Brain microvascular endothelial cell (primary cell): Measurements from ENCODE around the gene GBGT1.

Experiments used
- DNase-seq: peaks from one replicate; pipeline ENCODE4 v3.0.0-alpha.2; 2020
- H3K27ac ChIP-seq: fragments of 250-450 bp; sonication (Bioruptor Pico); 2 replicates; pipeline ENCODE4 v1.5.1; 2020; ENCODE audit warnings: mild to moderate bottlenecking, moderate library complexity
- H3K27me3 ChIP-seq: fragments of 250-450 bp; sonication (Bioruptor Pico); replicated peaks from 2 replicates; pipeline ENCODE4 v1.5.1; 2020; ENCODE audit warnings: mild to moderate bottlenecking
- H3K36me3 ChIP-seq: fragments of 250-450 bp; sonication (Bioruptor Pico); replicated peaks from 2 replicates; pipeline ENCODE4 v1.5.1; 2020; ENCODE audit warnings: mild to moderate bottlenecking
- H3K4me3 ChIP-seq: 2 replicates; pipeline ENCODE4 v1.5.1; 2011; ENCODE audit warnings: low read depth, mild to moderate bottlenecking, control low read depth, low read length, moderate library complexity
- CTCF ChIP-seq: IDR thresholded peaks from 2 replicates; pipeline ENCODE4 v1.5.1; 2011; ENCODE audit warnings: low read depth, mild to moderate bottlenecking, moderate library complexity, low read length, control low read depth, inconsistent platforms; ENCODE audit errors: missing control alignments
- in situ Hi-C: cut with HindIII; loops from 2 replicates; pipeline ENCODE4 v1.10.0; 2017; ENCODE audit warnings: low sequenced_read_pairs, low pct_ligation_motif_present

The GBGT1 gene

DNA sequence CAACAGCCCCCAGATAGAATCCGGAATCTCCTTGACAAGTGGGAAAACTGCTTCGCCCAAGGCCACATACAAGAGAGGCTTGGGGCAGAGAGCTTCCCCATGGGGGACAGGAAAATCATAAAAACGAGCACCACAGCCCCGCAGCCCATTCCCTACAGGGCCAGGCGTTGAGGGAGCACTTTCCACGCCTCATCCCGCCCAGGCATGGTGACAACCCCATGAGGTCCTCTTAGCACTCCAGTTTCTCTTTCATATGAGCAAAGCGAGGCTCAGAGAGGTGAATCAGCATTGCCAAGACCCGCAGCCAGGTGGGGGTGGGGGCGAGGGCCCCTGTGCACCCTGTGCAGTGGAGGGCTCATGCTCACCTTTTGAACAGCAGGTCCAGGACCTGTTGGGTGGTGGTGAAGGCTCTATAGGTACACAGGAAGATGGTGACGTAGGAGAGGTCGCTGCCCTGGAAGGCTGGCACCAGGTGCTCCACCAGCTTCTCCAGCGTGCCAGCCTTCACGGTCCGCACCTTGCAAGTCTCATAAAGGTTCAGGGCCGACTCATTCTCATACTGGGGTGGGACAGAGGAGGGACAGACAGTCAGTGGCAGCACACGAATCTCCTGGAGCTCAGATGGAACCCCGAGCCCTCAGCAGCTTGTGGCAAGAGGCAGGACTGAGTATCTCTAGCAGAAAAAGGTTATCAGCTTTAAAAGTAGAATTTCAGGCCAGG lies 53.6 kb downstream of the GBGT1 start:
- in situ Hi-C loops = no loop called here
- DNase-seq = no peak
- Histone ChIP-seq H3K27ac (no peak overlapping the region), H3K27me3 (no peaks in the 10 kb centered on the region), H3K36me3 (peaks cover 21% of the 10 kb centered on the region), H3K4me3 (no peak overlapping the region)
- TF ChIP-seq CTCF = no peak

DNA sequence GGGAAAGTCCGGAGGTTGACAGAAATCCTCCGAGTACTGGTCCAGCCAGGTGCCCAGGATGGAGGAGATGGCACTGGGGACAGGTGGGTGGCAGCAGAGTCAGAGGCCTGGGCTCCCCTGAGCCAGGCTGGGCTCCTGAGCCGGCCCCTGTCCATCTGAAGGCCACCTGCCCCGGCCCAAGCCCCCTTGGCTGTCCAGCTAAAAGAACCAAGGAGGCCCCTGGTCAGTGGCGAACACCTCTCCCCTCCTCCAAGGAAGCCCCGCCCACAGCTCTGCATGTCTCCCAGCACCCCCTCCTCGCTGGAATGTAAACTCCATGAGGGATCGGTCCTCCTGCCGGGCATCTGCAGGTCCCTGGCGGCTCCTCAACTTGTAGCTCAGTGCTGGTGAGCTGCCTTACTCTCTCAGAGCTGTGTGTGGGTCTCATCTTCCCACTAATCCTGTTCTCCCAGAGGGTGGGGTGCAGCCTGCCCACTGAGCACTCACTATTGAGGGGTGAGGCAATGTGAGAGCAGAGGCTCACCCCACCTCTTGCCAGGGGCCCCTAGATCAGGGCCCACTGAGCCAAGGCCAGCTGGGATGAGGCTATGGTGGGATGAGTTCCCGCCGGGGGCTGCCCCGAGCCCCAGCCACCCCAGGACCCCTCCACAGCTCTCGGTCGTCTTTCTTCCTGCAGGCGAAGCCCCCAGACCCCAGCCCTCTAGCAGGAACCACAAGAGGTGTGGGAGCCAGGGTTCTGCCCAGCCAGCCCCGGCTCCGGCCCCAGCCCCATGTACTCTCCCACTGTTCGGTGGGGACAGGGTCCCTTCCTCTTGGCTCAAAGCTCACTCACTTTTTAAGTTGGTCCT lies 54.7 kb downstream of the GBGT1 start:
- Histone ChIP-seq H3K27ac (no peak overlapping the region), H3K27me3 (no peaks in the 10 kb centered on the region), H3K4me3 (no peak overlapping the region), H3K36me3 (peaks cover 28% of the 10 kb centered on the region)
- TF ChIP-seq CTCF = no peak
- in situ Hi-C loops = no loop called here
- DNase-seq = no peak

GRCh38 chr9:133107961-133108793 lies 55.5 kb downstream of the GBGT1 start:
- Histone ChIP-seq H3K27ac (no peak overlapping the region), H3K27me3 (no peaks in the 10 kb centered on the region), H3K36me3 (peaks cover 33% of the 10 kb centered on the region), H3K4me3 (no peak overlapping the region)
- no peak for DNase-seq
- in situ Hi-C loops = no loop called here
- no peak for TF ChIP-seq CTCF

GRCh38 chr9:133107245-133107722 lies 56.4 kb downstream of the GBGT1 start:
- no peaks in the 10 kb centered on the region for H3K27me3 ChIP-seq
- no peak for DNase-seq
- H3K36me3 ChIP-seq = peaks cover 37% of the 10 kb centered on the region
- H3K4me3 ChIP-seq = no peak overlapping the region
- in situ Hi-C loops = no loop called here
- H3K27ac ChIP-seq = no peak overlapping the region
- no peak for TF ChIP-seq CTCF

DNA sequence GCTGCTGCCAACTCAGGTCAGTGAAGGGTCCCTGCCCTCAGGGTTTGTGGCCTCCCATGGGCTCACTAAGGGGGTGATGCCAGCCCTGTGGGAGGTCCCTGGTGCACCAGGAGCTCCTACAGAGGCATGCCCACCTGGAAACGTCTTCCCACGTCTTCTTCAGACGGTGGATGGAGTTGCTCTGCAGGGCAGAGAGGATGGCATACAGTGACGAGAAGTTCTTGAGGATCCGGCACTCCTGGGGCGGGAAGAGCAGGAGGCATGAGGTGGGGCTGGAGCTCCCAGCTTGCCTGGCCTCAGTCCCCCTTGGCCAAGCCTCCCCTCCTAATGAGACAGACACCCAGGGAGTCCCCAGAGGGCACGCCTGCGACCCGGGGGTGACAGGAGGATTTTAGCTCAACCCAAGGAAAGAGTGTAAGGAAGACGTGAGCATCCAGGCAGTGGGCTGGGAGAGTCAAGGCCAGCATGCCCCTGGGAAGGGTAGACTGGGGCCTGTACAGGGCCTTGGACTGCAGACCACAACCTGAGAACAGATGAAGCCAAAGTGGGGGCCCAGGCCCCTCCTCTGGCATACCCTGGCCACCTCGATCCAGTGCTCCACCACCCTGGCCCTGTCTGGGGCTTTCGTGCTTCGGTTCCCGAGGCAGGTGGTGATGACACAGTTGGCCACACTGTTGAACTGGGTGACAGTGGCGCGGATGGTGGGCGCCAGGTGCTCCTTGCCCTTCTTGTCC lies 57.0 kb downstream of the GBGT1 start:
- in situ Hi-C loops = no loop called here
- DNase-seq = no peak
- Histone ChIP-seq H3K27me3 (no peaks in the 10 kb centered on the region), H3K36me3 (peaks cover 43% of the 10 kb centered on the region), H3K4me3 (no peak overlapping the region), H3K27ac (no peak overlapping the region)
- no peak for TF ChIP-seq CTCF
